Measurements from ENCODE around the gene DTNA.

The DTNA gene

DNA sequence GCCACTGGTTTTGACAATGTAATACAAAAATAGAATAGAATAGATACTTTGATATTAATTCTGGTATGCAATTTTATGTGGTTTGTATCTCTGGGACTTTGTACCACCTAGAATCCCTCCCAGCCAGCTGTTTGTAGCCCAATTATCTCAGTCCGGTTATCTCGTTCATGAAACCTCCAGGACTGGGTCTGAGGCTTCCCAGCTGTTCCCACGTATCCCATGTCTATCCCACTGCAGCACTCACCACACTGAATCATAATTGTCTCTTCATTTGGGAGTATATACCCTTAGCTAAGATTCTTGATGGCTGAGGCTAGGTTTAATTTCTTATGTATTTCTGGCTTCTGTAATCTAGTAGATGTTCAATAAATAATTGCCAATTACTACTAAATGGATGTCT lies 226.7 kb downstream of the DTNA start:
- DNase-seq (ENCODE audit: low read depth) = no peak

DNA sequence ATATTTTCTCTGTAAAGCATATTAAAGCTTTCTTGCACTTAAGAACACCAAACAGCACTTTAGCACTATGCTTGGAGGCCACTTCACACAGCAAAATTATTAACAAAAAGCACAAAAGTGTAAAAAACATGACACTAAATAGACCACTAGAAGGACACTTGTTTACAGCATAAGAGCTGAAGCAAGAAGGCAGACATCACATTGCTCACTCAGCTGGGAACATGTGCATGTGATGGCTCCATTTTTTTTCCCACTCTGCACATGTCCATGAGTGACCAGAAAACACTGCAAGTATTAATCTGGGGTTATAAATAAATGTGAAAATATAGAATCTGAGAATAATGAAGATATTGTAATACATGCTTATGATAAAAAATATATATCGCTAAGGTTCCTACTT lies 228.0 kb downstream of the DTNA start:
- no peak for DNase-seq (ENCODE audit: low read depth)

All from activated T-helper 1 cell treated with Interleukin-2 at 50 U/mL for 16 hours (primary cell).